LoVo (cell line): Measurements from ENCODE around the gene AMOT.

Experiments used
- DNase-seq: peaks from one replicate; pipeline ENCODE4 v3.0.0-alpha.2; 2016; ENCODE audit warnings: low spot score

AMOT gene

GRCh38 chrX:112799425-112799824, 41.2 kb downstream of the AMOT start:
- no peak for DNase-seq

GRCh38 chrX:112798736-112799135, 41.9 kb downstream of the AMOT start:
- no peak for DNase-seq

GRCh38 chrX:112789931-112790330, 50.7 kb downstream of the AMOT start:
- no peak for DNase-seq

GRCh38 chrX:112786076-112786475, 54.6 kb downstream of the AMOT start:
- no peak for DNase-seq

DNA sequence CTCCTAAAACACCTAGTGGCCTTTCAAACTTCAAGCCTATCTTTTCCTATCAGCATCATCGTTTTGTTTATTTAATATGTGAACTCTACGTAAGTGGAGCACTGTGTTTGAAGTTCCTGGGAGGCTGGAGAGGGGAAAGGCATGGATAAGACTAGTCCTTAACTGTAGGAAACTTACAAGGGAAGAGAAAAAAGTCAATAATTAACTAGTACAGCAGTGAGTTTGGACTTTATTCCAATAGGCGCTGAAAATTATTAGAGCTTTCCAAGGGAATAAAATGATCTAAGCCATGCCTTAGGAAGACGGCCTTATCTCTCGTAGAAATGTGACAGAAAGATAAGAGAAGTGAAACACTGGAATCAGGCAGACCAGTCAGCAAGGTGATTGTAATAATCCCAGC, 55.3 kb downstream of the AMOT start:
- DNase-seq = no peak

DNA sequence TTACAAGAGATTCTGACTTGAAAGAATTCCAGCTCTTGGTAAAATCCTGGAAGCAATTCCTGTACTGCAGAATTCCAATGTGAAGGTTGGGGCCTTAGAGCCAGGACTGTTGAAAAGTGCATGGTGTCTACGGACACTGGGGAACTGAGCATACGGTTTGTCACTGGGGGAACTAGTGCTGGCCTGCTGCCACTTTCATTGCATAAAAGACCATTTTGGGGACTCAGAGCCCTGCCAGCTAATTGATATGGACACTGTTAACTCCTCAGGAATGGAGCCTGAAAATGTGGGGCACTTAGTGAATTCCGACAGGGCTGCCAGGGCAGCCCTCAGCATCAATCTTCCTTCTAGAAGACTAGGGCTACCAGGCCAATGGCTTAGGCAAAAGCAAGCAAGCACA, 55.9 kb downstream of the AMOT start:
- DNase-seq = no peak

DNA sequence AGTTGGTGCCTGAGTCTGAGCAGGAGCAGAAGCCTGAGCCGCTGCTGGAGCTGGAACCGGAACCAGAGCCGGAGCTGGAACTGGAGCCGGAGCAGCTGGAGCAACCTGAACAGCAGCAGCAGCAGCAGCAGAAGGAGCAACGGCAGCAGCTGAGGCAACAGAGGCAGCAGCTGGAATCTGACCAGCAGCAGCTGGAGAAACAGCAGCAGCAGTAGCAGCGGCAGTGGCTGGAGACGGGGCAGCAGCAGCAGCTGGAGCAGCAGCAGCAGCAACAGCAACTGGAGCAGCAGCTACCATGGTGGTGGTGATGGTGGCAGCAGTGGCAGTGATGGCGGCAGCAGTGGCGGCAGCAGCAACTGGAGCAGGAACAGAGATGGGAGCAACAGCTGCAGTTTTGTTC, 61.5 kb downstream of the AMOT start:
- no peak for DNase-seq

- DNase-seq = no peak
Observed at GRCh38 chrX:112774651-112775293, 65.9 kb downstream of the AMOT start.

DNA sequence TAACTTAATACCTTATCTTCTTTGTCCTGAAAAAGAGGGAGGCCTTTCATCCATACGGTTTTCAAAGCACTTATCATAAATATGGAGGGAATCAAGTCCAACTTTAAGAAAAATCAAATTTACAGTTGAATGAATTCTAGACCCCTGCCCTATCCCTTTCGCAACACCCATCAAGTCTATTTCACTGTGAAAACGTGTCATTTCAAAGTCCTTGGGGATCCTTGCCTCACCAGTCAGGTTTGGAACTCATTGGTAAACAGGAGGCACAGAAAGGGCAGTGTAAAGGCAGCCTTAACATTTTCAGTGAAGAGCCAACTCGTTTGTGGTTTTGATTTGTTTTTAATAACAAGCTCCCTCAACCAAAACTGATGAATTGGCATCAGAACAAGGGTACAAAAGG, 66.5 kb downstream of the AMOT start:
- no peak for DNase-seq

DNA sequence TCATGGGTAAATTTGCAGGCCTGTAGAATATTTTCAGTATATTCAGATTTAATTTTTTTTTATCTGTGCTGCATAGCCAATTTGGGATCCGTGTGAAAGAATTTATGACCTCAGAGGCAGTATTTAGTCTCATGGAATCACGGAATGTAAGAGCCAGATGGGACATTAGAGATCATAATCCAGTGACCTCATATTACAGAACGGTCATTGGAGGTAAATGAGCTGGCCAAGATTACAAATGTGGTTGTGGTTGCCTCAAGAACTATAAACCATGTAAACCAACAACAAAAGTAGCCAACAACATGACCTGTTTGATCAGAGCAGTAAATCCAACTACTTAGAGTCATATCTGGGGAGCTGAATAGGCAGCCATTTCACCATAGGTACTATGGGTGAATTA, 71.6 kb downstream of the AMOT start:
- DNase-seq = no peak

- no peak for DNase-seq
Observed at GRCh38 chrX:112768563-112768962, 72.1 kb downstream of the AMOT start.

GRCh38 chrX:112766774-112767173, 73.9 kb downstream of the AMOT start:
- DNase-seq = no peak

DNA sequence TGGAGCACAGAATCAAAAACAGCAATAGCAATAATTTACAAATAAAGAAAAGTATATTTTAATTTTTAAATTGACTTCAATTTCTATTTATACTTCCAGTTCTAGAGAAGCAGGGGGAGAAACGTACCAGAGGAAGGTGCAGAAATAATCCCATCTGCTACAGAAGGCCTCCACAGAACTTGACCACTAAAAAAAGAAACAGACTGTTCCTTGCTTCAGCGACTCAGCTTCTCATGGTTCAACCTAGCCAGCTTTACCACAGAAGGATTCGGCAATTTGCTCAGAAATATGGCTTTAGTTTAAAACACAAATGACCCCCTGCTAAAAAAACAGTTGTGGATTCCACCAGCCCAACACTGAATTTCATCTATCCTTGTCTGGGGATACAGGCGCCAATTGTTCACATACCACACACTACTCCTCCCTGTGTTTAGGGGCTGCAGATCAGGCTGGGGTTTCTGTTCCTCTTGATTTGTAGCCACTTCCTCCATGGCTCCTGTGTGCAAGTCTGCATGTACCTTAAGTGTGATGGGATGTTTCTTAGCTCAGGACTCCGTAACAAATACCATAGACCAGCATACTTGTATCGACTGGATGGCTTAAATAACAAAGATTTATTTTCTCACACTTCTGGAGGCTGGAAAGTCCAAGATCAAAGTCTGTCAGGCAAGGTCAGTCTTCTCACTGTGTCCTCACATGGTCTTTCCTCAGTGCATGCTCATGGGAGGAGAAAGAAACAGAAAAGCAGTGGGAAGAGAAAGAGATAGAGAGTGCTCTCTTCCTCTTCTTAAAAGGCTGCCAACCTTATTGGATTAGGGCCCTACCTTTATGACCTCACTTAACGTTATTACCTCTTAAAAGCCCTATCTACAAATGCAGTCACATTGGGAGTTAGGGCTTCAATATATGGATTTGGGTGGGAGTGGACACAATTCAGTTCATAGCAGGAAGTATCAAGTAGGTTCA, 79.1 kb downstream of the AMOT start:
- no peak for DNase-seq

DNA sequence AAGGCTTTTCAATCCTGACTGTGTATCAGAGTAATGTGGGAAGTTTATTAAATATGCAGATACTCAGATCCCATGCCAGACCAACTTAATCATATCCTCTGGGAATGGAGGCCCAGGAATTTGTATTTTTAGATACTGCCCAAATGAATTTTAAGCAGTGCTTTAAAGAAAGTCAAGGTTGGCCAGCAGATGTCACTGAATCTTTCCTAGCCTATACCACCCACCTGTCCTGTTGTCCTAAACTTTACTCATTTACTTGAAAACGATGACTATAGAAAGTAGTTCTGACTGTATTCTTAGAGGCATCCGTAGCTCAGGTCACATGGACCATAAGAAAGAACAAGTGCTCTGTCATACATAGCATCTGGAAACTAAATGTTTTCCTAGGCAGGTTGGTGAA, 79.9 kb downstream of the AMOT start:
- DNase-seq = no peak

GRCh38 chrX:112759966-112760365, 80.7 kb downstream of the AMOT start:
- no peak for DNase-seq

DNA sequence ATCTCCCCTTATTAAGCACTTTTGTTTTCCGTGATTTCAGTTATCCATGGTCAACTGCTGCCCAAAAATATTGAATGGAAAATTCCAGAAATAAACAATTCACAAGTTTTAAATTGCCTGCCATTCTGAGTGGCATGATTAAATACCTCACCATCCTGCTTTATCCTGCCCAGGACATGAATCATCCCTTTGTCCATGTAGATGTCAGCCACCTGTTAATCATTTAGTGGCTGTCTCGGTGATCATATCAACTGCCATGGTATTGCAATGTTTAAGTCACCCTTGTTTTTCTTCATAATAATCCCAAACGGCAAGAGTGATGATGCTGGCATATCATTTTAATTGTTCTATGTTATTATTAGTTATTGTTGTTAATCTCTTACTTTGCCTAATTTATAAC, 81.1 kb downstream of the AMOT start:
- no peak for DNase-seq

DNA sequence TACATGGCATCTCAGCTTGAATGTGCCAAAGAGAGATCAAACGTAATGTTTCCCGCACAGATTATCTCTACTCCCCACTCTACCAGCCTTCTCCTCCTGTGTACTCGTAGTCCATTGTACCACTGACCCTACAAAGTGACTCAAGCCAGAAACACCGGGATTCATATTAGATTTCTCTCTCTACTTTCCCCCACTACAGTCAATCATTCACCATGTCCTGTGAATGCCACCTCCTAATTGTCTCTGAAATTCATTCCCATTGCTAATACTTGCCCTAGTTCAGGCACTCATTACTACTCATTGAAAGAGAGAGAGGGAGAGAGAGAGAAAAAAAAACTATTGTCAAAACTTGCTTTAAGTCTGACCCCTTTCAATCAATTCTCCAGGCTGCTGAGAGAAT, 82.7 kb downstream of the AMOT start:
- DNase-seq = no peak

GRCh38 chrX:112753116-112753515, 87.5 kb downstream of the AMOT start:
- DNase-seq = no peak

GRCh38 chrX:112751076-112751475, 89.6 kb downstream of the AMOT start:
- no peak for DNase-seq

DNA sequence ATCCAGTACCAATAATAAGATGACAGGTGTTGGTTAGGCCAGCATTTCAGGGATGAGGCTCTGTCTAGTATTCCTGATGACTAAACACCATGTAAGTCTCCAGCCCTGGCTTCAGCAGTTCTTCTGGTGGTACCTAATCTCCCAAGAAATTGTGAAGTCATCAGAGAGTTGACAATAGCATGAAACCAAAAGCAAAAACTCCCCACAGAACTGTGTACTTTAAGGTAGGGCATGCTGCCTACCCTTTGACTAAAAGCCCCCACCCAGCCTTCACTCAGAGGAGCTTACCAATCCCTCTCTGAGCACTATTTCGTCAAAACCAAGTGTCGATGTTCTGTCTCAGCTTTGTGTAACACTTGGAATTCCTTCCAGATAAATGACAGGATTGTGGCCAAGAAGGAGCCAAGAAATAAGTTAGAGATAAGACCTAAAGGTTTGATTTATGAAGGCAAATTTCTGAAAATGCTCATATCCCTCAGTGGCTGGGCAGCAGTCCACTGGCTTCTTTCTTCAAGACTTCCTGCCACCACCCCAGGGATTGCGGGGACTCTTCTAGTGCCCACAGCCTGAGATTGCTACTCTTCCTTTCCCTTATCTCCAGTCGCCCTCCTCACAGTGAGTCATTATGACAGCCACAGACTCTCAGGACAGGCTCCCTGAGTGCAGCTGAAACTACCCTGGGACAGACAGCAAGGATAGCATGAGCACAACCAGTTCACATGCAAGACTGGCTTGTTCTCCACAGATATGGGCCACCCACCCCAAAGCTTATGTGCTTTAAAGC, 93.6 kb downstream of the AMOT start:
- no peak for DNase-seq

DNA sequence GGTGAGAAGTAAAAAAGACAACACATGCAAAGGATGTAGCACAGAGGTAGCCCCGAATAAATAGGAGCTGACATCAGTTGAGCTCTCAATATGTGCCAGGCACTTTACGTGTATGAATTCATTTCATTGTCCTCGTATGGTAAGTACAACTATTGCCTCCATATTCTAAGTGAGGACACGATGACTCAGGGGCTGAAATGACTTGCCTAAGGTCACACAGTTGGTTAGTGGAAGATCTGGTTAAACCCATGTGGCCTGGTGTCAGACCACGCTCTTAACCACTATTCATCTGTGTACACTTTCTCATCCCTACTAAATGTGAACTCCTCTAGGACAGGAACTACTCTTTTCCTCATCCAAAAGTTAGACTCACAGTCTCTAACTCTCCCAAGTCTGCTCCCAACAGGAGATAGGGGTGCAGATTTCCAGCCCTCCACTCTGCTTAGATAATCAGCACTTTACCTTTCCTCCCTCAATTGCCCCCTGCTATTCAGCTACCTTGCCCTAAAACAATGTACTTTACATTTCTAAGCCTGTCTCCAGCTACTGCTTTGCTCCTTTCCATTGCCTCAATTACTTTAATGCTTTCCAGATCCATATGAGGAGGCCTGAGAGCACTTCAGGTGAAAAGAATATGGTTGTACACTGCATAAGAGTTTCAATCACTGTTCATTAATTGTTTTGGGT, 102.1 kb downstream of the AMOT start:
- no peak for DNase-seq

- DNase-seq = no peak
Observed at GRCh38 chrX:112736310-112736709, 104.3 kb downstream of the AMOT start.
